UCSD-AML1 (cell line): ENCODE data around the gene KRT84.

ENCODE experiments used
- DNase-seq: peaks from one replicate; lab custom pipeline; 2025; ENCODE audit not compliant: unreplicated experiment; lab: John Stamatoyannopoulos, UW

The KRT84 gene

GRCh38 chr12:52385226-52385702, at the start of gene KRT84:
TSS of gene KRT84 (minus strand) at chr12:52385652. CDS start at chr12:52385585, 67 bp downstream.
- no peak for DNase-seq

DNA sequence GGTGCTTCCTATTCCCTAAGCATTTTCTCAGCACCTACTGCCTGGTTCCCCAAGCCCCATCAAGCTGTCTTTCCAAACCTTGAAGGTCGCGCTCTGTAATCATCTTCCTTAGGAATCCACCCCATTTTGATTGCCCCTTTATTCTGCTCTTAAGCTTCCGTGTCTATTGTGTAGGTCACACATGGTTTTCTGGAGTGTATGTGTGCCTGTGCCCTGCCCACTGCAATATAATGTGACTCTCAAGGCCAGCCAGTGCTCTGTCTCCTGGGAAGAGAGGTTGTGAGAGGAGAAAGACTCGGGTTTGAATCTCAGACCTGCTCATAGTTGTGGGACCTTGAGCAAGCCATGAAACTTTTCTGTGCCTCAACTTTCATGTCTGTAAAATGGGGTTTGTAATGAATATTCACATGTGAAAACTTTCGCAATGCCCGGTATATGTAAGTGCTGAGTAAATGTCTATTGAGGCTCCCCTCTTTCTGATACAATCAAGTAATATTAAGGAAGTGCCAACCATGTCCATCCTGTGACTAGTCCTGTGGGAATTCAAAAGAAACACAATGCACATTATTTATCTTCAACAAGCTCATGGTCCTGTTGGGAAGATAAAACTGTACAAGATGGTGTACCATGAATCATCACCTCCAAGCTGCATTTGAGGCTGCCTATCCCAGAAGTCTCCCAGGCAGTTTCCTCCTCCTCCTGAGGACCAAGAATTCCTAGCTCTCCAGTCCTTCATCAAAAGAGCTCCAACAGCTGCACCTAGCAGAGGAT, 49.5 kb upstream of the KRT84 start:
- DNase-seq: no peak

GRCh38 chr12:52434081-52434733, 48.8 kb upstream of the KRT84 start, which contains the start of gene KRT75:
TSS of gene KRT75 (minus strand) at chr12:52434371. CDS start at chr12:52434304, 67 bp downstream.
- no peak for DNase-seq

- DNase-seq: no peak
Observed at GRCh38 chr12:52433501-52434080, 48.1 kb upstream of the KRT84 start.

GRCh38 chr12:52432559-52433207, 47.2 kb upstream of the KRT84 start:
- no peak for DNase-seq

DNA sequence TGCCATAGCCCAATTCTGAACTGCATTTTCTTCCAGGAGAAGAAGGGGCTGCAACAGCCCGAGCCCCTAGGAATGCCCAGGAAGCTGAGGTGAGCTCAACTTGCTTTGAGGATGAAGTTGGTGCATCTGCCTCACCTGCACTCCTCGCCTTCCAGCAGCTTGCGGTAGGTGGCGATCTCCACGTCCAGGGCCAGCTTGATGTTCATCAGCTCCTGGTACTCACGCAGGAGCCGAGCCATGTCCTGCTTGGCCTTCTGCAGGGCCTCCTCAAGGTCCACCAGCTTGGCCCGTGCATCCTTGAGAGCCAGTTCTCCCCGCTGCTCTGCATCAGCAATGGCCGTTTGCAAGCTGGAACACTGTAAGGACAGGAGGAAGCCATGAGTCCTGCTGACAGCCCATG, 42.7 kb upstream of the KRT84 start:
- no peak for DNase-seq

DNA sequence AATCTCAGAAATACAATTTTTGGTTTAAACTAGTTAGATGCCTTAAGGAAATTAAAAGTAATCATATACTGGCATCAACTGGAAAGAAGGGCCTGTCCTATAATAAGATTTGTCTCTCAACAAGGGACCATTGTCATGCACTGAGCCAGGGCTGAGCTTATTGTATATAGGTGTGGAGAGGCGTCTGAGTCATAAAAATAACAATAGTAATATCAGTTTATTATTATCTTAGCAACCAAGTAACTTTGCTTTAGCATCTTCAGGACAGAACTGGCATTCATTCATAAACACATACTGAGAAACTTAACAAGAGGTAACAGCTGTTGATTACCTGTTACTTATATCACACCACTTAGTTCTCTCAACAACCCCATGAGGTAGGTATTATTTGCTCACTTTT, 41.6 kb upstream of the KRT84 start:
- DNase-seq: no peak

- DNase-seq: no peak
Observed at GRCh38 chr12:52426034-52426433, 40.6 kb upstream of the KRT84 start.

GRCh38 chr12:52425466-52425865, 40.0 kb upstream of the KRT84 start:
- no peak for DNase-seq

DNA sequence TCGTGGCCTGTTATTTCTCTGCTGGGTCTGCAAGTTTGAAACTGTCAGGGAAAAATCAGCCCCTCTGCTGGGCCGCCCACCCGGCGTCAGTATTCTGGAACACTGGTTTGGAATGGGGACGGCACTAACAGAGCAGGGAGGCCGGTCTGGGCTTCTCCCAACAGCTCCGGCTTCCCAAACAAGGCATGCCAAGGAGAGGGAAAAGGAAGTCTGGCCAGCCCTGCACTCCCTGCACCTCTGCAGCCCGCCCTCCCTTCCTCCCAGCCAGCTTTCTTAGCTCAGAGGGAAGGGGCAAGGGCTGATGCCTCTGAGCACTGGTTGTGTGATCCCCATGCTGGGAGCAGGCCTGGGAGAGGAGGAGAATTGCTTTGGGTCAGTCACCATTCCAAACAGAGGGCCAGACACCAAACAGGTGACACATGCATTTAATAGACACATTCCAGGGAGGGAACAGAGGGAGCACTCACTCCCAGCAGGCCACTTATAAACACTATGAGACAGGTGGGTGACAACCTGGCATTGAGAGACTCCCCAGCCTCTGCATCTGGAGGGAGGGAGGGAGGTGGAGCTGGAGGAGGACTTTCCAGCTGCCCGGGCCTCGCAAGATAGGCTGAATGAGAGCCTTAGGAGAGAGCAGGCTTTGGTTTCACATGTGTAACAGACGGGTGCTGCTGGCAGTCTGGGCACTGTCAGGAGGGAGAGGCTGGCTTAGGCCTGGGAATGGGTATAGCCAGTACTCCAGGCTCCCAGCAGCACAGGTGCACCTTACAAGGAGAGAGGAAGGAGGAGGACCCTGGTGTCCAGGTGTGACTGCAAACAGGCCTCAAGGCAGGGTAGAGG, 38.4 kb upstream of the KRT84 start:
- no peak for DNase-seq

- no peak for DNase-seq
Observed at GRCh38 chr12:52423035-52423434, 37.6 kb upstream of the KRT84 start.

GRCh38 chr12:52419656-52420055, 34.2 kb upstream of the KRT84 start:
- DNase-seq: no peak

GRCh38 chr12:52418576-52419110, 33.2 kb upstream of the KRT84 start:
- DNase-seq: no peak

DNA sequence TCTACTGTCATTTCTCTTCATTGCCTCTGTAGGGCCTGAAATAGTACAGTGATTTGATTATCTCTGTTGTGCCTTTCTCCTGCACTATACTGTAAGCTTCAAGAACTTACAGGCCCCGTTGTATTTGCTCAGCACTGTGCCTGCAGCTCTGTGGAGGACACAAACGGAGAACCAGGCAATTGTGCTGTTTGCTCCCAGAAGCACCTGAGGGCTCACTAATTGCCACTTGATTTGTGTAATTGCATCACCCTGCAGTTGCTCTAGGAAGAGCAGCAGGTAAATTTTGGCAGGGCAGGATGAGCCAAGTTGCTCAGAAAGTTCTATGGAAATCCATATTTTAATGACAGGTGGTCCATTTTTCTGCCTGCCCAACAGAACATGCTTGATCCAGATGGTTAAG, 32.3 kb upstream of the KRT84 start:
- no peak for DNase-seq

DNA sequence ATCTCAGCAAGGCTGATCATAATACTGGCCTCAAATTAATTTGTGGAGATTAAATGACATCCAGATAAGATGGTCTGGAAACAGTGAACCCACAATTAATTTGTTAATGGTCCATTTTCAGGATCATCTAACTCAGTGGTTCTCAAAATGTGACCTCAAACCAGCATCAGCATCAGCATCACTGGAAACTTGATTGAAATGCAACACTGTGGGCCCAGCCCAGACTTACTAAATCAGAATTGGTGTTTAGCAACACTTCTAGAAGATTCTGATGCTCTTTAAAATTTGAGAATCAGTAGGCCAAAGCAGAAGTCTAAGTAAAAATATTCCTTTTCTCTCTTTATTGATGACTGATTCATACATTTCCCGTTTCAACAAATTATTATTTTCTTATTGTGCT, 31.3 kb upstream of the KRT84 start:
- DNase-seq: no peak

- DNase-seq: no peak
Observed at GRCh38 chr12:52415870-52416750, 30.7 kb upstream of the KRT84 start.

DNA sequence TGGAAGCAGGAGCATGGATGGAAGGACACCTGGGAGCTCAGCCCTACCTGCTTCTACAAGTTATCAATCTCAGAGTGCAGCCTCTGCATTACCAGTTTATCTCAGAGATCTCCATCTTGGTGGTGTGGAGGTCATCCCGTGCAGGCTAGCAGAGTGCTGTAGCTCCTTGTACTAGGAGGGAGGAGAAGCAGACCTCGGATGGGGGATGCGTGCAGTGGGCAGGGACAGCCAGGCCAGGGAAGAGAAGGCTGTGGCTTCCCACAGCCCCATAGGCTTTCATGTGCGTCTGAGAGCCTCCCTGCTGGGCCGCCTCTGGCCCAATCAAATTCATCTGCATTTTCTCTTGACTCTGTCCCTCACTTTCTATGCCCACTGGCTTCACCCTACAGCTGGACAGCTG, 29.5 kb upstream of the KRT84 start:
- DNase-seq: no peak

- DNase-seq: no peak
Observed at GRCh38 chr12:52413782-52414345, 28.4 kb upstream of the KRT84 start.

- no peak for DNase-seq
Observed at GRCh38 chr12:52413202-52413601, 27.8 kb upstream of the KRT84 start.
